Epithelial cell of prostate (primary cell): Measurements from ENCODE around the gene SNAPC5.
"Not testable (repeated sequence)": the region's sequence is repeated elsewhere in the genome, so short reads cannot be mapped to it uniquely, and the experiment has no call there.

Experiments
- DNase-seq: peaks from one replicate; pipeline ENCODE4 v3.0.0-alpha.2; 2011; ENCODE audit warnings: low read depth, low spot score
- H3K27ac ChIP-seq: fragments of 450-650 bp; 2 replicates; pipeline ENCODE4 v1.5.1; 2017; ENCODE audit warnings: mild to moderate bottlenecking

SNAPC5 gene, protein sequence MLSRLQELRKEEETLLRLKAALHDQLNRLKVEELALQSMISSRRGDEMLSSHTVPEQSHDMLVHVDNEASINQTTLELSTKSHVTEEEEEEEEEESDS

DNA sequence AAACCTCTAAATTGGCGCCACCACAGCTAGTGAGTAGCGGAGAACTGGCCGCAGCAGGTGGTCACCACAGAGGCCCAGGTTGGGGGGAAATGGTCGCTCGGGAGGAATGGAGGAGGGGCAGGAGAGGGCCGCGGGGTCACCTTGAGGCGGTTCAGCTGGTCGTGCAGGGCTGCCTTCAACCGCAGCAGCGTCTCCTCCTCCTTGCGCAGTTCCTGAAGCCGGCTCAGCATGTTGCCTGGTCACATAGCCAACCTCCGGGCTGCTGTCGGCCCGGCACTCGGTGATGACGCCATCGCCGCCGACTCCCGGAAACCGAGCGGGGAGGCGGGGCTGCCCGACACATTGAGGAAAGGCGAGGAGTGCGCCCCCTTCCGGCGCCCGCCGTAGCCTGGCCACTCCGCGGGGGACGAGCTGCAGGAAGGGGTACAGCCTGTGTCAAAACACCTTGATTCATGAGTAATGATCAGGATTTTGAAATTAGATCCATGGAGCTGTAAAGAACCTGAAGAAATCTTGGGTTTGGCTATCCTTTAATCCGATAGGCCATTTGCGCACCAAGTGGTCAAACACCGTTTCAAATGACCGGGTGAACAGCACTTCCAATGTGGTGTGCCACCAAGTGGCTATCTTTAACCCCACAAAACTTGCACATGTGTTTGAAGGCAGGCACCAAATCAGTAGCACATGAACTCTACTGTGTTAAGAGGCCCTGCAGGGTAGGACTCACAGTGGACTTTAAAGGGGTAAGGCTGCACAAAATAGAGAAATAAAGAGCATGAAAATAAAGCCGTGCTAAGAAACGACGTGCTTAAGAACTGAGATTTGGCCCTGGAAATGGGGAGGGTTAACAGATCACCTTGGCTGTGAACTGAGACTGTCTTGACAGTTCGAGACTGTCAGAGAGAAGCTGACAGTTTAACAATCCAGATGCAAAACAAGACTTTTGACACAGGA, at the start of gene SNAPC5:
TSS of gene SNAPC5 (minus strand) at position 261 of the 954 bp plus-strand sequence. CDS start at position 230, 31 bp downstream.
- peak; percentile 71 for DNase-seq
- peak within 1 kb of the TSS; percentile 96 for H3K27ac ChIP-seq

DNA sequence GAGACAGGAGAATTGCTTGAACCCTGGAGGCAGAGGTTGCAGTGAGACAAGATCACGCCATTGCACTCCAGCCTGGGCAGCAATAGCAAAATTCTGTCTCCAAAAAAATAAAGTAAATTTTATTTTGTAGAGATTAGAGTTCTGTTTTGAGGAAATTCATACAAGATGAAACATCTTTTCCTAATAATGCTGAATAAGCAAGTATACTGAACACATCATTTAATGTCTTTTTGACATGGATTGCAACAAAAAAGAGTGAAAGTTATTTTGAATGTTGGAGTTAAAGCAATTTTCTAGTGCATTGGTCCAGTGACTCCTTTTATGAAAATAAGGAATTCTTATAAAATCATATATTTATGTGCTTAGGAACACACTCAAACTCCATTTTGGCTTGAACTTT, 47.7 kb upstream of the SNAPC5 start:
- no peak overlapping the region for H3K27ac ChIP-seq
- no peak for DNase-seq

DNA sequence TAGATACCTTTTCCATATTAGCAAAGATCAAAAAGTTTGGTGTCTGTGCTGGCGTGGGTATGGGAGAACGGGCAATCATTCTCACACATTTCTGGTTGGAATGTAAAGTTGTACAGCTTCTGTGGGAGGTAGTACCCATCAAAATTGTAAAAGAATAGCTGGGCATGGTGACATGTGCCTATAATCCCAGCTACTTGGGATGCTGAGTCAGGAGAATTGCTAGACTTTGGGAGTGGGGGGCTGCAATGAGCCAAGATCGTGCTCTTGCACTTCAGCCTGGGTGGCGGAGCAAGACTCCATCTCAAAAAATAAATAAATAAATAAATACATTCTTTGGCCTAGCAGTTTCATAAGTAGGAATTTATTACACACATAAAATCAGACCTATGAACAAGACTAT, 45.3 kb upstream of the SNAPC5 start:
- no peak overlapping the region for H3K27ac ChIP-seq
- DNase-seq: no peak

DNA sequence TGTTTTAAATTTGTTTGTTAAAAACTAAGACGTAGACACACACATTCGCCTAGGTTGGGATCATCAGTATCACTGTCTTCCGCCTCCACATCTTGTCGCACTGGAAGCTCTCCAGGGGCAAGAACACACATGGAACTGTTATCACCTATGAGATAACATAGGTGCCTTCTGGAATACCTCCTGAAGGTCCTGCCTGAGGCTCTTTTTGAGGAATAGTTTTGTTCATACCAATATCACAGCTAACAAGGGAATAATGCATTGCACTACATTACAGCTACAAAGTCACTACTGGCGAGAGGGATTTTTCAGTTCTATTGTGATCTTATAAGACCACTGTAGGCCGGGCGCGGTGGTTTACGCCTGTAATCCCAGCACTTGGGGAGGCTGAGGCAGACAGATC, 37.5 kb upstream of the SNAPC5 start:
- DNase-seq: no peak
- H3K27ac ChIP-seq: no peak overlapping the region

DNA sequence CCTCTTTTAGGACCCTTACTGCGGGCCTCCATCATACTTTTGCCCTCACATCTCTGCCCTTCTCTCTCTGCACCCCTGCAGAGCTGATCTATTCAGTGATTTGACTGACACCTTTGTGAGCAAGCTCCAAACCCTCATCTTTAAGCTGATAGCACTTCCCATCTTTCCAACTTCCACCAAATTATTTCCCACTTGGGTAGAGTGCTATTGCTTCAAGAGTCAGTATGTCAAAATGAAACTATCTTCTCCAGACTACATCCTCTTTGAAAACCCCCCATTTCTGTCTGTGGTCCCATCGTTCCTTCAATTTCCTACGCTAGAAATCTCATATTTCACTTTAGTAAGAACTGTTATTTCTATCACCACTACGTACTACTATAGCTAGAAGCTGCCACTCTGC, 27.3 kb upstream of the SNAPC5 start:
- H3K27ac ChIP-seq: no peak overlapping the region
- DNase-seq: no peak

DNA sequence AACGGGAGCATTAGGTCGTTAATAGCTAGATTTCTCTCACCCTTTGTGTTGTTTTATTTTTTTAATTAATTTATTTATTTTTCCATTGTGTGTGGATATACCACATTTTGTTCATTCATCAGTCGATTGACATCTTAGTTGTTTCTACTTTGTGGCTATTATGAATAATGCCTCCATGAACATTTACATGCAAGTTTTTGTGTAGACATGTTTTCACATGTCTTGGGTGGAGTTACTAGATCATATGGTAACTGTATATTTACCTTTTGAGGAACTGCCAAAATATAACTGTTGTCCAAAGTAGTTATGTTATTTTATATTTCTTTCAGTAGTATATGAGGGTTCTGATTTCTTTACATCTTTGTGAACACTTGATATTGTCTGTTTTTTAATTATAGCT, 26.4 kb upstream of the SNAPC5 start:
- peak; percentile 26 for DNase-seq
- H3K27ac ChIP-seq: no peak overlapping the region

DNA sequence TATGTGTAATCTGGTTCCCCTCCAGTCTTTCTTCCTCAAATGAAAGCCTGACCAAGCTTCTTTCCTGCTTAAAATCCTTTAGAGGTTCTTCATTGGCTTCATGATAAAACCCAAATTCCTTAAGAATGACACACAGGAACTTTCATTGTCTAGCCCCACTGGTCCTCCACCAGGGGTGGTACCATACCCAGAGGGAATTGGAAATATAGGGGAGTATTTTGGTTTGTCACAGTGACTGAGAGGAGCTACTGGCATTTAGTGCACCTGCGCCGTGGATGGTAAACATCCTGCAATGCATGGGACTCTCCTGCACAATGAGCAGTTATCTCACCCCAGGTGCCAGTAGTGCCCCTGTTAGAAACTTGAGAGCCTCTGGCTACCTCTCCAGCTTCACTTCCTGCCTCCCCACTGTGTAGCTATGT, 18.4 kb upstream of the SNAPC5 start:
- DNase-seq: no peak
- H3K27ac ChIP-seq: no peak overlapping the region

DNA sequence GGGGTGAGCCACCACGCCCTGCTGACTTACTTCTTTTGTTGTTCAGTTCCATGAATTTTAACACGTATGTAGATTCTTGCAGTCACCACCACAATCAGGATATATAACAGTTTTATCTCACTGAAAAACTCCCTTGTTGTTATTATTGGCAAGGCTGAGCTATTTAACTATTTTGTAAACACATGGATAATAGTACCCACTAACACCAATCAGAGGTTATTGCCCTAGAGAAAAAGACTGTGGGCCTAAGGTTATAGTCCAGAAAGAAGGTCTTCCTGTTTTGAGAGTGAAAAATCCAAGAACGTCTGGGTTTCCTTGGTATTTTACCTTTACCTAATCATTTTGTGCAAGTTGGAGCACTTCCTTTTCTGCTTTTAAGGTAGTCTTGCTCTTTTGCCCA, 17.0 kb upstream of the SNAPC5 start:
- no peak for DNase-seq
- no peak overlapping the region for H3K27ac ChIP-seq

DNA sequence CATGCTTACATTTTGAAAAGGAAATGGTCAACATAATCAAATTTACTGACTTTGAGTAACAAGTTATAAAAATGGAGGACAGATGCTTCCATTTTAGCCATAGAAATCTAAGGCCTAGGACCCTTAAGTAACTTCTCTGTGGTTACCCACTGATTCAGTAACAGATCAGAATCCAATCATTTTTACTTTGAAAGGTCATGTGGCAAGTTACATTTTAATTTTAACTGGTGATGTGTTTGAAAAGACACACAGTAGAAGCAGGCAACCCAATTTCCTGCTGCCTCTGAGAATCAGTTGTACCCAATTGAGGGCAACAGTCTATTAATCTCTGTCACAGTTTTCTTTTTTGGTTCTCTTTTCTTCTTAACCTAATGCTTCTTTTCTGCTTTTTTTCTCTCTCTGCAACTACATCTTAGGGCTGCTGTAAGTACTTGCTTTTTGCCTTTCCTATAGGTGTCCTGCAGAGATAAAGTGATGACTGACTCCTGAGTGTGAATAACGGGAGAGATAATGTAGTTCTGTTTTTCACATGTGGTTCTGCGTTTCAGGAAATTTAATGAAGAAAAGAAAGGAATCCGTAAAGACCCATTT, 10.8 kb upstream of the SNAPC5 start:
- no peak for DNase-seq

DNA sequence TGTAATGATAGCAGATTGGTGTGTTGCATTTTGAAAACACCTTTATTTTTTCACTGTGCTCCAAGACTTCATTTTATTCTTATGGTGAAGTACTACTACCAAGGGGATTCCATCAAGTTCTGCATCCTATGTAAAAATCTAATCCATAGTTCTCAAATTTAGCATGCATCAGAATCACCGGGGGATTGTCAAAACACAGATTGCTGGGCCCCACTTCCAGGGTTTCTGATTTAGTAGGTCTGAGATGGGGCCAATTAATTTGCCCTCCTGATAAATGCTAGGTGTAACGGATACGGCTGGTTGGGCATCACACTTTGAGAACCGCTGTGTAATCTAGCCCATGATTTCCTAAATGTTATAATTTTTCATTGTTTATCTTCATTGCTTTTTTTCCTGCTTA, 8.3 kb upstream of the SNAPC5 start:
- peak overlapping the region; percentile 96 for H3K27ac ChIP-seq
- no peak for DNase-seq

More for the DNA sequence above, 10.8 kb upstream of the SNAPC5 start:
- H3K27ac ChIP-seq: no peak overlapping the region

DNA sequence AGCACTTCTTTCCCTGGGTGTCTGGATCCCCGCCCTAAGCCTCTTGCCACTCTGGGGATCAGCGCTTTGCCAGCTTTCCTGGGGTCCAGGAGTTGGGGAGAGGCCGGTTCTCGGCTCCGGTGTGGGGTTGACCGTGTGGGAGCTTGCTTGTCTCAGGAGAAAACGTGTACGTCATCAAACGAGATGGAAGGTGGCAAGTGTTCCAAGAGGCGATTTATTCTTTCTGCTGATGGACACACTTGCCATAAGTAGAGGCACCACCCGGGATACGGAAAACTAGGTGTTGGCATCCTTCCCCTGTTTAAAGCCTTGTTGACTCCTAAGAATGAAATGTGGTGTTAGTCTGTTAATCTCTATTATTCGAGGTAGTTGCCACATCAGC, 7.9 kb upstream of the SNAPC5 start:
- H3K27ac ChIP-seq: peak overlapping the region; percentile 96
- no peak for DNase-seq

DNA sequence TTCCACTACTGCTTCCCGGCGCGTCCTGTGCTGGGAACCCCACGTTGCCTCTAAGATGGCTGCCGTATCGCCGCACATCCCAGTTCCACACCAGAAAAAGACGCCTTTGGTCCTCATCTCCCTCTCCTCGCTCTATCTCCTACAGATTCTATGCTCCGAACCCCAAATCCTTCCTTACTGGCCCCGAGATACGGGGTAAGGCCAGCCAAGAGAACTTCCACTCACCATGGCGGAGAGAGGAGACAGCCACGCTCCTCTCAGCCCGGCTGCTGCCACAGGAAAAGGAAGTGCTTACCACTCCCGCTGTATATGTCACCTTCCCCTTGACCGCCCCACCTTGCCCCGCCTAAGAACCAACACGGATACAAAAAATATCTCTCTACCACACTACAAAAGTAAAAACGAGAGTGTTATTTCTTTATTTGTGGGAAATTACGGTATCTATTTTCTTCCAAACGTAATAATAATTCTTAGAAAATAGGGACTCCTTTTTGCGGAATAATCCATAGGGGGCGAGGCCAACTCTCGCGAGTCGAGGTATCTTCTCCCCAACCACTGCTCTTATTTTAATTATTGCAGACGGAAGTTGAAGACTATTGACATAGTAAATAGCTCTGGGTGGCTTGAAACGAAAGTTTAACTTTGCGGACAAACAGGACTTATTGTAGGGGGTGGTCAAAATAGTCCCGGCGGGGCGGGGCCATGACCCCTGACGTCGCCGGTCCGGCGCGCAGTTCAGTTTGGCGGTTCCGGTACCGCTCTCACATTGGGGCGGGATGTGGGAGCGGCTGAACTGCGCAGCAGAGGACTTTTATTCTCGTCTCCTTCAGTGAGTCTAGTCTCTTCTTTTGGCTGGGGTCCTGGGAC, 7.2 kb upstream of the SNAPC5 start, which contains the start of the genes RPL4 and ZWILCH:
TSS of gene RPL4 (minus strand) at position 293 of the 867 bp plus-strand sequence. CDS start at position 228, 65 bp downstream.
TSS of gene ZWILCH (plus strand) at position 764 of the 867 bp plus-strand sequence. CDS start at position 777, 13 bp downstream.
- no peak for DNase-seq

DNA sequence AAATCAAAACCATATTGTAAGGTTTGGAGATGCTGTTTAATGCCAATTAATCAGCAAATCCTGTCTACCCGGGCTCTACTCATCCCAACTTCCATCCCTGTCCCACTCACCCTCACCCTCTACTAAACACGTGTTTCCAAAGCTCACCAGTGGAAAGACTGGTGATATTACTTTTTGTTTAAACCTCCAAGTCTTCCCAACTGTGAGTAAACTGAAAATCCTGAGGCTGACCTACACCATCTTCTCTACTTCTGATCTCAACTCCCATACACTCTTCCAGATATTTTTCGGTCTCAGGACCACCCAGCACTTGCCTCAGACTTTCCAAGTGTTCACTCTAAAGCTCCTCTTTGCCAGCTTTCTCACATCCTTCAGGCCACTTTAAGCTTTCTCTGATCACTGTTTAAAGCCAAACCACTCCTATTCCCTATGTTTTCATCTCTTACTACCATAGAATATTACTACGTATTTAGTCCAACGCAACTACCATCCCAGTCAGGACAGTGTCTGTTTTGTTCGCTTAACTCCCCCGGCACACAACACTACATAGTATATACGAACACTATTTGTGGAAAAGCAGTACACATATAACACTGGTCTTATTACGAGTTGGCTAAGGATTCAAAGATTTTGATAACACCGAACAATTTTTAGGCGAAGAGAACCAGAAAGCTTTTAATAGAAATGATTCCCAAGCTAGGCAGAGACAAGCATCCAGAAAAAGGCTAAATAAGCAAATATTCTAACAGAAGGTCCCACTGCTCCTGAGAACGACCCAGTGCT, 6.4 kb upstream of the SNAPC5 start:
- peak overlapping the region; percentile 96 for H3K27ac ChIP-seq
- no peak for DNase-seq

More for the DNA sequence above, 7.2 kb upstream of the SNAPC5 start, which contains the start of the genes RPL4 and ZWILCH:
- peak within 1 kb of the TSS; percentile 96 for H3K27ac ChIP-seq

DNA sequence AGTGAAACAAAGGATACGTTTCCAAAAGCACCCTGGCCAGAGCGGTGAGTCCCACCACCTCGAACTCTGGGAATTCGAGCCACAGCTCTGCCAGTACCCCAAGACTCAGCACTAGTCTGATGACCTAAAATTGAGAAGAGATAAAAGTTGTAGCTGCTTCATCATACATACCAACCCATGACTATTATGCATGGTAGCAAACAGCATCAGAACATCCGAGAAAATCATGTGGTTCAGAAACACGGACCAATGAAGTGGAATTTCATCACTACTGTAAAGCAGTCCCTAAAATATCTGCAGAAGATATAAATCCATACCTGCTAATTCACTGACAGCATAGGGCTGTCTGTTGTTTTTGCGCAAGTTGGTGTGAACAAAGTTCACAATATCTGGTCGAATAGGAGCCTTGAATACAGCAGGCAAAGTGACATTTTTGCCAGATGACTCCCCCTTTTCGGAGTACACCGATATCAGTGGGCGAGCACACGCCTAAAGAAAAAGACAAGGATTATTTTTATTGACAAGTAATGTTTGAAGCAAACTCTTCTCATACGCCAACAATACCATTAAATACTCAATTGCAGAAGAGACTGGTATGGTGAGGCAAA, 5.6 kb upstream of the SNAPC5 start:
- not testable (repeated sequence) for DNase-seq
- H3K27ac ChIP-seq: peak overlapping the region; percentile 96

DNA sequence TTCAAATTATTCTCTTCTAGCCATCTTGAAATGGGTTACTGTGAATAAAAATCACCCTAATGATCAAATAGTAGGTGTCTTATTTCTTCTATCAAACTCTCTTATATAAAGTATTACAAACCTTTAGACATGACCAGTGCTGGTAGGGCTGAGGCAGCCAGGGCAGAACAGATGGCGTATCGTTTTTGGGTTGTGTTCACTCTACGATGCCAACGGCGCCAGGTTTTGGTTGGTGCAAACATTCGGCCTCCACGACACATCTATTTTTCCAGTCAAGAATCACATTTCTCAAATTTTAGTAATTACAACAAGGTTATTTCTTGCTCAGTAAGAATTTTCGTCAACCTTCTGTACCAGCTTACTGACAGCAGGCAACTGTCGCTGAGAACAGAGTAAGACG, 4.9 kb upstream of the SNAPC5 start:
- peak overlapping the region; percentile 96 for H3K27ac ChIP-seq
- DNase-seq: no peak

DNA sequence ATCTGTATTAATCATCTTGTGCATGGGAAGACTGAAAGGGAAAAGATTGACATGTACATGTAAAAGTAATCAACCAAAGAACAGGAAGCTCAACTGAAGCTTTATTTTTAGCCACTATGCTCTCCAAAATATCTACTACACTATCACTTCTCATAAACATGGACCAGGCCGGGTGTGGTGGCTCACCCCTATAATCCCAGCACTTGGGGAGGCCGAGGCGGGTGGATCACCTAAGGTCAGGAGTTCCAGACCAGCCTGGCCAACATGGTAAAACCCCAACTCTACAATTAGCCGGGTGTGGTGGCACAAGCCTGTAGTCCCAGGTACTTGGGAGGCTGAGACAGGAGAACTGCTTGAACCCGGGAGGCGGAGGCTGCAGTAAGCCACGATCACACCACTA, 2.8 kb upstream of the SNAPC5 start:
- DNase-seq: not testable (repeated sequence)
- H3K27ac ChIP-seq: peak overlapping the region; percentile 96

DNA sequence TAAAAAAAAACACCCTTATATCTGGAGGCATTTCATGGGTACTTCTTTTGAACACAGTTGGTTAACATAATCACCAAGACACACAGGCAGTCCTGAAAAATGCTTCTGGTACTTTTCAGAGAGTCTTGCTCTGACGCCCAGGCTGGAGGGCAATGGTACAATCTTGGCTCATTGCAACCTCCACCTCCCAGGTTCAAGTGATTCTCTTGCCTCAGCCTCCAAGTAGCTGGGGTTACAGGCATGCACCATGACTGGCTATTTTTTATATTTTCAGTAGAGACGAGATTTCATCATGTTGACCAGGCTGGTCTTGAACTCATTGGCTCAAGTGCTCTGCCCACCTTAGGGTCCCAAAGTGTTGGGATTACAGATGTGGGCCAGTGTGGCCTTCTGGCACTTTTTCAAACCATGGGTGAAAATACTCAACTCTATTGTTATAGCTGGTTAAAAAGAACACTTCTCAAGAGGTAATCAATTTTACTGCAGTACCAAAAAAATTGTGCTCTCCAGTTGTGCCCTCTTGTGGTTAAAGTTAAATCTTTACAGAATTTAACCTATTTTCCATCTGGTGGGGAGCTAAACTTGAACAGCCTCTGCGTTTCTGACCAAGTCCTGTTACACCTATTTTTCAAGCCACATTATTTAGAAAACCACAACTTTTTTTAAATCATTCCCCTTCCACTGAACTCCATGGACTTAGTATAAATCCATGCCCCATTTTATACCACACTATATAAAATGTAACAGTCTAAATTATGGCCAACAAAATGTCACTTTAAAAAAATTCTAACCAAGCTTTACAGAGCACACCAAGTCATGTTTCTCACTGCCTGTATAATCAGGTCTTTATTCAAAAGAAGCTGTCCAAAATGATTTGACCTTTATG, 1.2 kb upstream of the SNAPC5 start:
- DNase-seq: no peak
- peak overlapping the region; percentile 96 for H3K27ac ChIP-seq

DNA sequence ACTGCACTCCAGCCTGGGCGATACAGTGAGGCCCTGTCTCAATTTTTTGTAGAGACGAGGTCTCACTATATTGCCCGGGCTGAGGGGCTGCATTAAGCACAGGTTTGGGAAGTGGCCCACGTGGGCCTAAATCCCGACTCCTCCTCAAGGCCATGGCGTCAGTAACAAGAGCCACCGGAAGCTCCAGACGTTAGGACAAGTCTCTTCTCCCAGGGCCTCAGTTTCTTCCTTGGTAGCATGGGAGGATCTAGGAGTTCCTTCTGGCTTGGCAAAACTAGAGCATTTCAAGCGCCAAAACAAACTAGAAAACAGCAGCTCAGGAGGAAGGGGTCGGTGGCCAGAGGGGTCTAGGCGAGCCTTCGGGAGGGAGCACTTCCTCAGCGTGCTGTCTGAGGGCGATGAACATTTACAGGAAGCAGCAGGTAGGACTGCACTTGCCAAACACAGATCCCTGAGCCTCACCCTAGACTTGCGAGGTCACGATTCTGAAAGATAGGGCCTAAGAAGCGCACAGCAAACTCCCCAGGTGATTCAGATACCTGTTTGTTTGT, 536 bp downstream of the SNAPC5 start:
- DNase-seq: no peak
- peak overlapping the region; percentile 96 for H3K27ac ChIP-seq
